GM12892 (cell line): ENCODE results near the gene FBXL20.

Experiments
- DNase-seq: peaks from one replicate; pipeline ENCODE4 v3.0.0; 2011; ENCODE audit not compliant: insufficient read length
- FAIRE-seq: peaks from 2 replicates; lab custom pipeline; 2011; peaks lifted over from hg19 to GRCh38; lab: Jason Lieb, UNC
- POLR2A ChIP-seq: IDR thresholded peaks from 2 replicates; pipeline ENCODE4 v1.6.1; 2011; ENCODE audit warnings: low read depth, low read length, control low read depth
- POLR2AphosphoS5 ChIP-seq: IDR thresholded peaks from 2 replicates; pipeline ENCODE4 v1.6.1; 2011; ENCODE audit warnings: low read depth, low read length, control low read depth
- TAF1 ChIP-seq: IDR thresholded peaks from 2 replicates; pipeline ENCODE4 v1.6.1; 2011; ENCODE audit warnings: low read depth, mild to moderate bottlenecking, control low read depth, low read length, borderline replicate concordance

FBXL20 gene

DNA sequence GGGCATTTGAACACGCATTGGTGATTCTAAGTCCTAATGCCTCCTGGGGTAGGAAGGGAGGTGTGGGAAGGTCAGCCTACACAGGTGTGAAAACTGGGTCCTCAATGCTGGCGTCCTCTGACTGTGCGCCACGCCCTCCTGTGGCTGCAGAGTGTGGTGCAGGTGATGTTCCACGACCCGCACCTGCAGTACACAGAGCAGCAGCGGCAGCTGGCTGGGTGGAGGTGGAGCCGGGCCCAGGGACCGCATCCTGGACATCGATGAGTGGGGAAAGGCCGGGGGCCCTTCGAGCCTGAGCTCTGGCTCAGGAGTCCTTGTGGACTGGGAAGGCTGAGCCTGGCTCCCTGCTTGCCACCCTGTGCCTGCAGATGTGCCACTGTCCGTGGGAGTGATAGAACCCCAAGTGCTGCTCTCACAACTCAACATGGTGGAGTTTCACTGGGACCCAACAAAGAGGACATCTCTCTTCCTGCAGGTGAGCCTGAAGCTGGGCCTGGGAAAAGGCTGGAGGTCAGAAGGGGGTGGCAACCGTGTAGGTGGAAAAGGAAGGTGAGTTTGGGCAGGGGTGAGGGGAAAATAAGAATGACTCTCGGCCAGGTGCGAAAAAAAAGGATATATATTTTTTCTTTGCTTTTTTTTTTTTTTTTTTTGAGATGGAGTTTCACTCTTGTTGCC lies 161.6 kb downstream of the FBXL20 start:
- DNase-seq (no peak), FAIRE-seq (peak; percentile 65)
- no peak for TF ChIP-seq TAF1
- no peak for TF ChIP-seq POLR2A
- TF ChIP-seq POLR2AphosphoS5 = no peak

DNA sequence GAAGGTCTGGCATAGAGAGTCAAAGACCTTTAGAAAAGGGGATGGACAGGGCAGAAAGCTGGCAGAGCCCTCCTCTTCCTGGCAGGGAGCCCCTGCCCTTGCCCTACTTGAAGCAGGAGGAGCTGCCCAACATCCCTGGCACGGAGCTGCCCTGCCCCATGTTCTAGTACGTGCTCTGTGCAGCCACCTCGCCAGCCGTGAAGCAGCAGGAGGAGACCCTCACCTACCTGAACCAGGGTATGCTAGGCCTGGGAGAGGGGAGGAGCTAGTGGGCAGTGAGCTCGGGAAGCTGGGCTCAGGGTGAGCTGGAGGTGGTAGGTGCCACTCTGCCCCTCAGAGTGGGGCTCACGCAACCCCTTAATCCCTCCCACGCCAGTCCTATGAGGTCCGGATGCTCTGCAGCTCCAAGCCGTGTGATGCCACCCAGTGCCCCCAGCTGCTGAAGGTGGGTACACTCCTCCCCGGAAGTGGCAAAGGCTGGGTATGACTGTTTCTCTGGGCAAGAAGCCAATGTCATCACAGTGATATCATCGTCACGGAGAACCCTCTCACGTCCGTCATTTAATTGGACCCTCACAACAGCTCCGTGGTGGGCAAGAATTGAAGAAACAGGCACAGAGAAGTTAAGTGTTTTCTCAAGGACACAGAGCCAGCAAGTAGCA lies 163.0 kb downstream of the FBXL20 start:
- FAIRE-seq (no peak), DNase-seq (no peak)
- TF ChIP-seq POLR2A (no peak), TAF1 (no peak), POLR2AphosphoS5 (no peak)

GRCh38 chr17:39237586-39237985 lies 163.8 kb downstream of the FBXL20 start:
- TF ChIP-seq POLR2A (no peak), TAF1 (no peak), POLR2AphosphoS5 (no peak)
- FAIRE-seq (no peak), DNase-seq (no peak)

- FAIRE-seq (no peak), DNase-seq (no peak)
- TF ChIP-seq POLR2A = no peak
- TF ChIP-seq POLR2AphosphoS5 = no peak
- TF ChIP-seq TAF1 = no peak
Observed at GRCh38 chr17:39236981-39237441, 164.4 kb downstream of the FBXL20 start.

DNA sequence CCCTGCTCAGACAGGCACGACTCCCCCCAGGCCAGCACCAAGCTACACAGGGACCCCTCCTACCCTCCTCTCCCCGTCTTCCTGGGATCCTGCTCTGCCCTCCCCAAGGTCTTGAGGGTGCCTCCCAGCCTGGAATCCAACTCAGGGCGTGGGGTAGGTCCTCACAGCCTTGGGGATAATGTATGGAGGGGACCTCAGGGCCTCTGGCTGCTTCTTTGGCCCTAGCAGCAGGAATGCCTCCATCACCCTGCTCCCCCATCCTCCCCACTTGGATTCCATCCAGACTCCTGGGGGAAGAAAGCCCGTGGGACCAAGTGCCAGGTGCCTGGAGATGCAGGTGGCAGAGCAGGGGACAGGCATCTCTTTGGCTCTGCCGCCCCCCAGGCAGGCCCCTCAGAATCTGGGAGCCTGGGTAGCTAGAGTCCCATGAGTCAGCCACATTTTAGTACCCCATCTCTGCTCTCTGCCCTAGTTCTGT lies 164.9 kb downstream of the FBXL20 start:
- no peak for TF ChIP-seq POLR2AphosphoS5
- TF ChIP-seq TAF1 = no peak
- no peak for TF ChIP-seq POLR2A
- FAIRE-seq = no peak
- no peak for DNase-seq

DNA sequence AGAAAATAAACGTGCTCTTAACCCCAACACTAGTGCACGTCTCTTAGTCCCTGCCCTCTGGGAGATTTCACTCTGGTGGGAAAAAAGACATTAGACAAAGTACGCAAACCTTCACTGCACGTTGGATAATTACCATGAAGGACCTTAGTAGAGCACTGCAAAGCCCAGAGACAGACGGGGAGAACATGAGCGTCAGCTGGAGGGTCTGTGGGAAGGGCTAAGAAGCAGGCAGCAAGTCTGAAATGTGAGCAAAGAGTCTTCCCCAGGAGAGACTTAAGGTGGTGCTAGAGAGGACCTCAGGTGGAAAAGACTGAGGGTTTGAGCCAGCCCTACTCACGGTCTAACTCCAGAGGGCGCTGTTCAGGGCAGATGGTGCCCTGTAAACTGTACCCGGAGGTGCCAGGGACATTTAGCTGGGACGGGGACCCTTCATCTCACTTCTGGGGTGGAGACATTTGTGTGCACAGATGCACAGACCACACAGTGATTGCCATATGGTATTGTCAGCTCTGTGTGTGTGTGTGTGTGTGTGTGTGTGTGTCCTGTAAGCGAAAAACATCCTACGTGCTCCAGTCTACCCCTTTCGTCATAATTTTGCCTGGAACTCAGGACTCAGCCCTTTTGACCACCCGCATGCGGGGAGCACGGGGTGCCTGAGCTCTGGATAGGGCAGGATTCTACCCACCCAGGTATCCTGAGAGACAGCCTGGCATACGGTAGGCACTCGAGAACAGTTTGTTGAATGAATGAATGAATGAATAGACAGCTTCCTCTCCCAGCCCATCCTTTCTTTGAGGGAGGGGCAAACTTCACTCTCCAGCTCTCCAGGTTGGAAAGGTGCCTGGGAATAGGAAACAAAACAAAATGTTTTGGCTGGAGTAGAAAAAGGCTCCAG lies 165.6 kb downstream of the FBXL20 start:
- TF ChIP-seq POLR2A = no peak
- TF ChIP-seq POLR2AphosphoS5 = no peak
- TF ChIP-seq TAF1 = no peak
- DNase-seq = peak; percentile 60
- FAIRE-seq = no peak

- no peak for FAIRE-seq
- DNase-seq = peak; percentile 79
Observed at GRCh38 chr17:39231591-39232551, 169.6 kb downstream of the FBXL20 start.

DNA sequence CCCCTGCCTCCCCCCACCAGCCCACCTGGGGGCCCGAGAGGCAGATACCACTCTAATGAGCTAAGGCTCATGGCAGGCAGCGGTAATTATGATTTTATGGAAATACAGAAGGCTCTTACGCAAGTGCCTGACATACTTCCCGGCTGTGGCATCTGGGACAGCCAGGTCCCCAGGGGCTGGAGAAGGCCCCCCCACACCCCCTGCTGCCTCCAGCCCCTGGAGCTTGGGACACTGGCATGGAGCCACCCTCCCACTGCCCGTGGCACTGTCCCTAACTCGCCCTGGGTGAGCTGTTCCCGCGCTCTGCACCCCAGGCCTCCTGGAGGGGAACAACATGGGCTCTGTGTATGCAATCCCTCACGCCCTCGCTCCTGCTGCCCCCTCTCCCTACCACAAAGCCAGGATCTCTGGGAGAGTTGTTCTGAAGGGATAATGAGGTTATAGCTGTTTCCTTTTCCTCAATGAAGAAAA lies 170.3 kb downstream of the FBXL20 start:
- no peak for FAIRE-seq

More at GRCh38 chr17:39231591-39232551, 169.6 kb downstream of the FBXL20 start:
- no peak for TF ChIP-seq POLR2A
- TF ChIP-seq POLR2AphosphoS5 = no peak
- TF ChIP-seq TAF1 = no peak

DNA sequence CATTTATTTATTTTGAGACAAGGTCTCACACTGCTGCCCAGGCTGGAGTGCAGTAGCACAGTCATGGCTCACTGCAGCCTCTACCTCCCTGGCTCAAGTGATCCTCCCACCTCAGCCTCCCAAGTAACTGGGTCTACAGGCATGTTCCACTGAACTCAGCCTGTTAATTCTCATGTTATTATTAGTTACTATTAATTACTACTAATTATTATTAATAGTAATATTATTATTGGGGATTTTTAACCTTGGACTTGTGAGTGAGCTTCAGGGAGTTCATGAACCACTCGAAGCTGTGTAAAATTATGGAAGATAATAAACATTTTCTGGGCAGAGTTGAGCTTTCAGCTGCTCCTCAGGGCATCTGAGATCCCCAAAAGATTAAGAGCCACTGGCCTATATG lies 171.1 kb downstream of the FBXL20 start:
- TF ChIP-seq TAF1 (no peak), POLR2AphosphoS5 (no peak), POLR2A (no peak)
- FAIRE-seq (no peak), DNase-seq (no peak)

More for the DNA sequence above, 170.3 kb downstream of the FBXL20 start:
- DNase-seq = peak; percentile 11
- TF ChIP-seq POLR2A = no peak
- no peak for TF ChIP-seq TAF1
- TF ChIP-seq POLR2AphosphoS5 = no peak

- FAIRE-seq = no peak
Observed at GRCh38 chr17:39229274-39229913, 172.0 kb downstream of the FBXL20 start.

More at GRCh38 chr17:39229274-39229913, 172.0 kb downstream of the FBXL20 start:
- peak; percentile 10 for DNase-seq
- TF ChIP-seq POLR2A = no peak
- TF ChIP-seq TAF1 = no peak
- no peak for TF ChIP-seq POLR2AphosphoS5
